Fibroblast of gingiva (primary cell): ENCODE results near the gene SPANXB1.
"Not testable (repeated sequence)": the region's sequence is repeated elsewhere in the genome, so short reads cannot be mapped to it uniquely, and the experiment has no call there.

Experiments
- DNase-seq: peaks from one replicate; pipeline ENCODE4 v3.0.0-alpha.2; 2011; ENCODE audit warnings: low read depth

Gene SPANXB1, protein sequence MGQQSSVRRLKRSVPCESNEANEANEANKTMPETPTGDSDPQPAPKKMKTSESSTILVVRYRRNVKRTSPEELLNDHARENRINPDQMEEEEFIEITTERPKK

DNA sequence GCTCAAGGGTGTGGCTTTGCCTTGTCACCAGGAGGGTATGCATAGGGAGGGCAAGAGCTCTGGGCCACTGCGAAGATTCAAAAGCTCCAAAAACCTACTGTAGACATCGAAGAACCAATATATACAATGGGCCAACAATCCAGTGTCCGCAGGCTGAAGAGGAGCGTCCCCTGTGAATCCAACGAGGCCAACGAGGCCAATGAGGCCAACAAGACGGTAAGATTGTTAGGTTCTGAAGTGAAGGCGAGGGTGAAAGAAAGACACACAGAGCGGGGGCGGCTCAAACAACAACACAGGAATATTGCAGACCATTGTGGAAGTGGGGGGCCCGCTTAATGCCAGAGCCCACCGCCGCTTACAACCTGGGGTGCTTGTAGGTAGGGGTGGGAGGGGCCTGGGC is at the start of gene SPANXB1:
SPANXB1 (plus strand) TSS at position 27 of the 400 bp plus-strand sequence; CDS start at position 127, 100 bp downstream.
- DNase-seq: not testable (repeated sequence)

DNA sequence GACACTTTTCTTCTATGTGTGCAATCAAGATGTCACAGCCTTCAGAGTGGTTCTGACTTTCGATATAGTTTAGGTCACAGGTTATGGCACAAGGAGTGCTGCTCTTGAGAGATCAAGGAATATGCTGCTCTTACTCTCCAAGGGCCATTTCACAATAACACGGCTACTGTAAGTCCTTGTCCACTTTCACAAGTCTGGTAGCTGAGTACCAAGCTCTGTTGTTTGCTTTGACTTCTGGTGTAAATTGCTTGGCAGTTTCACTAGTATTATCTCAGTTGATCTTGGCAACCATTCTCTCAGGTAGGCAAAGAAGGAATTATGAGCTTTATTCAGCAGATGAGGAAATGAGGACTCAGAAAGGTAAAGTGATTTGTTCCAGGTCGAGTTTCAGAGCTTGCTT is 35.4 kb upstream of the SPANXB1 start:
- no peak for DNase-seq

DNA sequence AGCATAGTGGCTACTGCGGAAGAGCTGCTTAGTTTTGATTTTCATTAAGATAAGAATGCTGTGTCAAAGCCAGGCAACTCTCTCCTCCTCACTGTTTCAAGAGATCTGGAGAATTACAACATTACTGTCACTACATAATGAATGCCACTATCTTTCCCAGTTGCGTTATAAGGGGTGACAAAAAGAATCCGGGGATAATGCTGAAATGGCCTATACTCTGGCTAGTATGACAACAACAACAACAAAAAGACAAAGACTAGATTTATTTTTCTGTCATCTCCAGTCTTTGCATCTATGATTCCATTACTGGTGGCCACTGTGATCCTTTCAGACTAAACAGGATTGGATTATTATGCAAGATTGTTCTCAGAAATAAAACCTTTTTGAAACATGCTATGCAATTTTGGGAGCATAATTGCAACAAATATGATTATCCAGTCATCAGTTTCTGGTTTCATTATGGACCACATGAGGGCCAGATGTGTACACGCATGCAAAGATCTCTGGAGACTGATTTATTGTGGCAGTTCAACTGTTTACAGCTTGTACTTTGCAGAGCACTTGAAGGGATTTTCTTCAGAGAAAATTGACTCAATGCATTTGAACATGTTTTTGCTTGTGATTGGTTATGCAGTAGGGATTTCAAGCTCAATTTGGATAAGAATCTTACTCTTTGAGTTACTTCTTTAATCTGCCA is 31.1 kb upstream of the SPANXB1 start:
- DNase-seq: peak; percentile 10

DNA sequence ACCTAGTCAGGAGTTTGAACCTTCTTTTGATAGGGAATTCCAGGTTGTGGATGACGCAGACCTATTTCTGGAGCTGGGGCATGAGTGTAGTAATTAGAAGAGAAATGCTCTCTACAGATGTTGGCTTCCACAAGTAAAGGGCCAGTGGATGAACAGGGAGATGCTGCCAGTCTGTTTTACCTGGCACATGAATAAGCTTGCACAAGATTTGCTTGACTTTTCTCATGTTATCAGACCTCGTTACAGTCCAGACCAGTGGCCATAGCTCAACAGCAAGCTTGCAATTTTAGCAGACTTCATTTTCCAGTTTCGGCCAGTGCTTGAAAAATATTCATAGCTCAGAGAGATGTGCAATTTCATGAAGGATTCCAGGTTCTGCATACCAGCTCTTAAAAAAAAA is 26.9 kb upstream of the SPANXB1 start:
- no peak for DNase-seq

DNA sequence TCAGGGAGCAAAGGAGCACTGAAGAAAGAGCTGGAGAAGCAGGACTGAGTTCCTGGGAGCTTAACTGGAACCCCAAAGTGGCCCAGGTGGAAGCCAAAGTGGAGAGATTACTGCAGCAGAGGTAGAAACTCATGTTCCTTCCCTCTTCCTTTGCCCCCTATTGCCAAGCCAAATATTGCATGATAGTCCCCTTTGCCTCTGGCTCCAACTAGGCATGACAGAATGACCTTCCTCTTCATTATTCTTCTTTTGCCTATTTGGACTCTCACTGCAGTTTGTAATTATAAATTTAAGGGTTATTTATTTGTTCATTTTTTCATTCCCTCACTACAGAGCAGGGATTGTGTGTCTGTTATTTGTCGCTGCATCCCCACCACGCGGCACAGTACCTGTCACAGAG is 22.1 kb upstream of the SPANXB1 start:
- no peak for DNase-seq

DNA sequence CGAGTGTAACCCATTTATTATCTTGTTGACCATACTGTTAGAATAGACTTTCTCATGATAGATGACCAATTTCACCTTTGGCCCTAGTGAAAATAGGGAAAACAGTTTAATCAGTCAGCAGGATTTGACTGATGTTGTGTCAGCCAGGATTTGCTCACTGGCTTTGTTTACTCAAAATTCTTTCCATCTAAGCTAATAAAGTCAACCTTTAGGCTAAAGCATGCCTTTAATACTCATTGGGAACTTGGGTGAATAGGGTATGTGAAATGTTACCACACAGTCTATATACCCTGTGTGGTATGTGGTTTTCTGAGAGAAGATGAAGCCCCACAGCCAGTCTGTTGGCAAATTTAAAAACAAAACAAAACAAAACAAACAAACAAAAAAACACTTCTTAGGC is 18.7 kb upstream of the SPANXB1 start:
- no peak for DNase-seq

DNA sequence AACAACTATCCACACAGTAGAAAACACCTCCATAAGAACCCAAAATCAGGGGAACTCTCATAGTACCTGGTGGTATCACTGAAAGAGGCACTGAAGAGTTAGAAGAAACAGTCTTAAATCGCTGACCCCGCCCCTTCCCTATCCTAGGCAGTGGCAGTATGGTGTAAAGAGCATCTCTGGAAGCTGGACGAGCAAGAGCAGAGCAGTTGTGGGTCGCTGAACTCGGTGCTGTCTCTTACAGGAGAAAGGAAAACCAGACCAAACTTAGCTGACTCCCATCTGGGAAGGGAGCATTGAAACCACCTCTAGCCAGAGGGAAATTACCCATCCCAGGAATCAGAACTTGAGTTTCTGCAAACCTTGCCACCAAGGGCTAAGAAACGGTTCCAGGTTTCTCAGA is 2.8 kb downstream of the SPANXB1 start:
- not testable (repeated sequence) for DNase-seq

DNA sequence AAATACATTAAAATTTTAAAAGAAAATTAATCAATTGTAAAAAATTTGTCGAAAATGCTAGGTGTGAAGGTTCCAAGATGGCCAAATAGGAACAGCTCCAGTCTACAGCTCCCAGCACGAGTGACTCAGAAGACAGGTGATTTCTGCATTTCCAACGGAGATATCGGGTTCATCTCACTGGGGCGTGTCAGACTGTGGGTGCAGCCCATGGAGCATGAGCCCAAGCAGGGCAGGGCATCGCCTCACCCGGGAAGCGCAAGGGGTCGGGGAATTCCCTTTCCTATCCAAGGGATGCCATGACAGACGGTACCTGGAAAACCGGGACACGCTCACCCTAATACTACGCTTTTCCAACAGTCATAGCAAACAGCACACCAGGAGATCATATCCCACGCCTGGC is 41.9 kb downstream of the SPANXB1 start:
- DNase-seq: not testable (repeated sequence)

DNA sequence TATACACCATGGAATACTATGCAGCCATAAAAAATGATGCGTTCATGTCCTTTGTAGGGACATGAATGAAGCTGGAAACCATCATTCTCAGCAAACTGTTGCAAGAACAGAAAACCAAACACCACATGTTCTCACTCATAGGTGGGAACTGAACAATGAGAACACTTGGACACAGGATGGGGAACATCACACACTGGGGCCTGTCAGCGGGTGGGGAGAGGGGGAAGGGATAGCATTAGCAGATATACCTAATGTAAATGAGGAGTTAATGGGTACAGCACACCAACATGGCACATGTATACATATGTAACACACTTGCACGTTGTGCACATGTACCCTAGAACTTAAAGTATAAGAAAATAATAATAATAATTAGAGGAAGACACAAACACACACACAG is 47.5 kb downstream of the SPANXB1 start:
- DNase-seq: not testable (repeated sequence)

DNA sequence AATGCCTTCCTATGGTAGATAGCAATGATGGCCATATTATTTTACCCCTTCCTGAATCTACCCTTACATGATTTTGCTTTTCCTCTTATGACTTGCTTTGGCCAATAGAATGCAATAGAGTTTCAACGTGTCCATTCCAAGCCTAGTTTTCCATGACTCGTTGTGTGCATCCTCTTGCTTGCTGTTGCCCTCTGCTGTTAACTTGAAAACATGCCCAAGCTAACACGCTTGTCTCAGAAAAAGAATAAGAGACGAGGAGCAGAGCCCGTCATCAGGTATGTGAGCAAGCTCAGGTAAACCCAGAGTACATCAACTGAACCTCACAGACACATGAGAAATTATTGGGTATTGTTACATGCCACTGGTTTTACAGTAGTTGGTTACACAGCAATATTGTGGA is 49.7 kb downstream of the SPANXB1 start:
- not testable (repeated sequence) for DNase-seq
